ENCODE results near the gene C17orf113.
A peak's percentile ranks its signal among the peaks of the same experiment; 100 is the strongest.

C17orf113 gene

DNA sequence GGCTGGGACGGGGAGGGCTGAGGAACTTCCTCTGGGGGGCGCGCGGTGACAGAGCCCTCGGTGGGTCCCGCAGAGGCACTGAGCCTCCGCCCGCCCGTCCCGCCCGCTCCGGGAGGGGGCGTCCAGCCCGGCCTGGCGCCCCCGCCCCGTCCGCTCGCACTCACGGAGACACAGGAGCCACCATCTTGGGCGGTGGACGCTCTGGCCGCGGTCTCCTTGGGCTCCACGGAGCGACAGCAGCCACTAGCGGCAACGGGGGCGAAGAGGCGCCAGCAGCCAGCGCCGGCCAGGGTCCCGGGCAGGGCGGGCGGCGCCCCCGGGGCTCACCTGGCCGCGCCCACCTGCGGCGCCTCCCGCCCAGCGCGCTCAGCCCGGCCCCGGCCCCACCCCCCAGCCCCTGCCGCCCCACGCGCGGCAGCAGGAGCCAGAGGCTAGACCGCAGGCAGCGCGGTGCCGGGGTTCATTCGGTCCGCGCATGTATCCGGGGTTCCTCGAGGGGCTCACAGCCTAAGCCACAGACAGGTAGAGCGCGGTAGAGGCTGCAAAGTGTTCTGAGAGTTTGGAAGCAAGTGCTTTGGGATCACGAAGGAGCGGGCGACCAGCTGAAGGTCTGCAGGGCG lies at the start of gene C17orf113:
TSS of gene C17orf113 (minus strand) at position 209 of the 620 bp plus-strand sequence. CDS start 7,225 bp downstream, outside the sequence.
- peak; percentile 72 for DNase-seq

DNA sequence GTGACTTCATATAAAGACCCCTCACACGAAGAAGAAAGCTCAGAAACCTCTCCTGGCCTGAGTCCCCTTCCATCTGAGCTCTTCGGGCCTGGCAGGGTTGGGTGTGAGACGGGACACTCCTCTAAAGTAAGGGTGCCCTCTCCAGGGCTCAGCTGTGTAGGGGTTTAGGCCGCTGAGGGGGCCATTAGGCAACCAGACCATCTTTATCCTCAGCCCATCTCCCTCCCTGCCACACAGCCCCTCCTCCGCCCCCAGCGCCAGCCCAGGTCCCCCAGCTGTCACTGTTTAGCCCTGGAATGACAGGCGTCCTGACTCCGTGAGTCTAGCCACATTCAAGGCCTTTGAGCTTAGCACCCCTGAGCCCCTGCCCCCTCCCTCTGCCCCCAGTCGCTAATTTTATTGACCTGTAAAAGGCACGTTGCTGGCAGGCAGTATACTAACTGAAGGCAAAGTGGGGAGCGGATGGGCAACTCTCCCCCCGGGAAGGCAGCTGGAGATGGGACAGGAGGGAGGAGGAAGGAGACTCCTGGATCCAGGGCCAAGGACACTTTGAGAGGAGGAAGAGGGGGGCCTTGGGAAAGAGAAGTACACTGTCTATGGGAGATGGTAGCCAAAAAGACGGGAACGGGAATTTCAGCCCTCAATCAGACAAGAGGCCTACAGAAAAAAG lies 48.5 kb upstream of the C17orf113 start:
- DNase-seq: no peak

DNA sequence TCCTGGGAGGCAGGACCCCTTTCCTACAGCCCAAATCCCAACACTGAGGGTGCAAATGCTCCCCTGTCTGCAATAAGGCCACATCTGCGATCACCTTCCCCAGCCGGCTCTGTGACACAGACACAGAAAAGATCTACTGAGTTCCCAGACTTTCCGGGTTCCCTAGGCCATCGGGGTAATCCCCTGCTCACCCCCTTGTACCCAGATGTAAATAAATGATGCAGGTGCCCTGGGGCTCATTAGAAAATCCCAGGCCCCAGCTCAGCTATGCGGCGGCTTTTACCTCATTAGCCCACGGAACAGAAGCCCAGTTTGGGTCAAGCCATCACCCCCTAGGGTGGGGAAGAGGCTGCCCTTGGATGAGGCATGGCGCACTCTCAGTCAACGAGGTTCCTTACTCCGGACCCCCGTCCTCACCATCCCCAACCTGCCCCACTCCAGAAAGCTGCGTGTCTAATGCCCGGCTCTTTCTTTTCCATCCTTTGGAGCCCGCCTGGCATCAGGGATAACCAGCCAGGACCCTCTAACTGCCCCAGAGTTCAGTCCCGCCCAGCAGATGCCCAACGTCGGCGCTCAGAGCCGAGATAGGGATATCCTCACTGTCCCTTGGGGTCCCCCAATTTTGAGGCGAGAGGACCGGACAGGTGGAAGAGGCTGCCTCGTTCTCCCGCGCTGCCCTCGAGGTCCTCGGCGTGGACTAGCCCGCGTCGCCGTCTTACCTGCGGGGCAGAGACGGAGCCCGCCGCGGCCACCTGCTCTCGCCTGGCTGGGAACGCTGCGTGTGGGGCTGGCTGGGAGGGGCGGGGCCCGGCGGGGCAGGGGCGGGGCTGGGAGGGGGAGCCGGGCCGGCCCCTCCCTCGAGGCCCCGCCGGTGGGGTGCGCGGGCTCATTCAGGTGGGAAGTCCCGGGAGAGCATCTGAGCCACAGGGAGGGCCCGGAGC lies 47.6 kb upstream of the C17orf113 start, which contains the start of gene ZNF385C:
TSS of gene ZNF385C (minus strand) at position 783 of the 941 bp plus-strand sequence. CDS start 35,417 bp downstream, outside the sequence.
- DNase-seq: peak; percentile 78

DNA sequence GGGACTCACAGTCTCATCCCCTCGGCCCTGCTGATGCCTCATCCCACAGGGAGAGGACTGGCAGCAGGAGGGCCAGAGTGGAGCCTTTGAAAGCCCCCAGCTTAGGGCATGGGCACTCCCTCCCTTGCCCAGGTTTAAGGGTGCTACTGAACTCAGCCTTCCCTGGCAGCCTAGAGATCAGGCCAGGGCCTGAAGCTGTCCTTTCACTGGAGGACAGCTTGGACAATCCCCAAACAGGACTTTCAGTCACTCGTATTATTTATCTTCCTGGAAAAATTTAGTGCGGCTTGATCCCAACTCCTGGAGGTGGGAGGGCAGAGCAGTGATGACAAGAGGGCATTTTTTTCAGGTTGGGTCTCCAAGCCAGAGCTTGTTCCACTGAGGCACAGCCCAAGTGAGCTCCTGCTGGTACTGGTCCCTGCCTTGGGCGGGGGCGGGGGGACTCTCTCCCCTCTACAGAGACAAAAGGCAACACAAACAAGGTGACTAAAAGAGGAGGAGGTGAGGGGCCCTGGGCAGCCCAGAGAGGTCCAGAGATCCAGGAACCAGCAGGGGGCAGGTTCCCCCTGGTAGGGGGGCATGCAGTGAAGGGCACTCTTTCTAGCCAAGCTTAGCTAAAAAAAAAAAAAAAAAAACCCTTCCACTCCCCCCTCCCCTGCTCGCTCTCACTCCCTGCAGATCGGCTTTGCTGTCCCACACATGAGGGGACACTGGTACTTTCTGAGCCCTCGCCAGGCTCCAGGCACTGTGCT lies 46.1 kb upstream of the C17orf113 start:
- DNase-seq: no peak

DNA sequence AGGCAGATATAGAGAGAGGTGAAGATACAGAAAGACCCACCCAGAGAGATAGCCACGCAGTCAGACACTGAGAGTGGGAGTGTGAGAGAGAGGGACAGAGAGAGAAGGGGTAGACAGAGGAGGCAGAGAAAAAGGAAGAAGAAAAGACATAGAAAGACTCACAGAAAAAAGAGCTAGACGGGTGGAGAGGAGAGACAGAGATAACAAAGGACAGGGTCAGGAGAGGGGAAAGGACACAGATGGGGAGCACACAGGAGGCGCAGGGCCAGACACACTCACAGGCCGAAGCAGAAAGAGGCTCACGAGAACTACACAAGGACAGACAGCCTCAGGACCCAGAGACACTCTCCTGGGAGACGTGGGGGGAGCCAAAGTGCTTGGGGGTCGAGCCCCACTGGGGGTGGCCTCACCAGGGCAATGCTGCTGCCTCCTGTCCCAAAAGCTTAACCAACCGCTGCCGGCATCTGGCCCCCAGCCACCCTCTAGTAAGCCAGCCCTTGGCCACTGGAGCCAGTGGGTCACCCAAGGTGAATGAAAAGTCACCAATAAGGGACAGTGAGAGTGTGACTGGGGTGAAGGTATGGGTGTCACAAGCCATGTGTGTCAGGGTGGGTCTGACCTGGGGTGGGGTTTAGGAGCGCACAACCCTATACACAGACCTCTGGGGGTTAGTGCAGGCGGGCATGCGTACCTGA lies 44.1 kb upstream of the C17orf113 start:
- DNase-seq: no peak

DNA sequence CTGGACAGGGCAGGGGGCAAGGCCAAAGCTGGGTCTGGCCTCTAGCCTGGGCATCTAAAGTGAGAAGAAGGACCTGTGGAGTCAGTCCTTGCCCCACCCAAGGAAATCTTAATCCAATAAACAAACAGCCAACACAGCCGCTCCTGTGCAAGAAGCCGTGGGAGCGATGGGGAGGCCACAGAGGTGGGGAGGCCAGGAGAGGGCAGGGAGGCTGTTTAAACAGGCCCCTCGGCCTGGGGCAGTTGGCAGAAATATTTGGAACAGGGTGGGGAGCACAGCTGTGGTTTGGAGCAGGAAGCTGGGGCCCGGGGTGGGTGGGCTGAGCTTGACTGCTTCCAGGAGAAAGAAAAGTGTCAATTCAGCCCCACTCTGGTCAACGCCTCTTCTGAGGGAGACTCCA lies 42.5 kb upstream of the C17orf113 start:
- DNase-seq: no peak

DNA sequence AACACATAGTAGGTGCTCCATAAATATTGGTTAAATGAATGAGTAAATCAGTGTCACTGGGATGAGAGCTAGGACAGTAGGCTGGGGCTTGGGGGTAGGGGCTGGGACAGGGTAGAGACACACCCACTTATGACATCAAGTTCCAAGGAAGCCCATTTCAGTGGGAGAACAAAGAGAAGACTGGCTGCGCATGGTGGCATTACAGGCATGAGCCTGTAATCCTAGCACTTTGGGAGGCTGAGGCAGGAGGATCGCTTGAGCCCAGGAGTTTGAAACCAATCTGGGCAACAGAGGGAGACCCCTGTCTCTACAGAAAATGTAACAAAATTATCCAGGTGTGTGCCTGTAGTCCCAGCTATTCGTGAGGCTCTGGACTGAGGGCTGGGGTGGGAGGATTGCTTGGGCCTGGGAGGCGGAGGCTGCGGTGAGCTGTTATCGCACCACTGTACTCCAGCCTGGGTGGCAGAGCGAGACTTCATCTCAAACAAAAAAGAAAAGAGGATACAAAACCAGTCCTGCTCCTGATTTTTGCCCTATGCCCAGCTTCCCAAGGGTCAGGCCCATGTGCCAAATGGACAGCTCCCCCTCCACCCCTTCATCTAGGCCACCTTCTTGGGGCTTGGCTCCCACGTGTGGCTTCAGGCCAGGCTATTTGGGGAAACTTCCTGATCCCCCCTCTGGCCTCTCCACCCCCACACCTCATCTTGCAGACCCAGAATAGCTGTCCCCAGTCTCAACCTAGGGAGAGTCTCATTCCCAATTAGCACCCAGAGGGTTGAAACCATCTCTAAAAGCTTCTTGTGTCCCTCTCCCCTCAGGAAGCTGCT lies 40.8 kb upstream of the C17orf113 start:
- DNase-seq: no peak

DNA sequence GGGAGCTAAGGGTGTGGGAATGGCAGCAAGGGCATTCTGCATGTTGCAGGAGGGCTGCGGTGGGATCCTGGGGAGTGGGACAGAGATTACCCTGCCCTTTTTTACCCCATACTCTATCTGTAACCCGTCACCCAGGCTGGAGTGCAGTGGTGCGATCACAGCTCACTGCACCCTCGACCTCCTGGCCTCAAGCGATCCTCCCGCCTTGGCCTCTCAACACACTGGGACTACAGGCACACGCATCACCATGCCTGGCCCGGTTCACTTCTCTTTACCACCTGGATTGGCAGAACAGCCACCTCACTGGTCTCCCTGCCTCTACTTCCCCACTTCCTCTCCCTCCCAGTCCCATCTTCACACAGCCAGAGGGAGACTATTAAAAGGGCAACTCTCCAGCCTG lies 38.3 kb upstream of the C17orf113 start:
- no peak for DNase-seq

DNA sequence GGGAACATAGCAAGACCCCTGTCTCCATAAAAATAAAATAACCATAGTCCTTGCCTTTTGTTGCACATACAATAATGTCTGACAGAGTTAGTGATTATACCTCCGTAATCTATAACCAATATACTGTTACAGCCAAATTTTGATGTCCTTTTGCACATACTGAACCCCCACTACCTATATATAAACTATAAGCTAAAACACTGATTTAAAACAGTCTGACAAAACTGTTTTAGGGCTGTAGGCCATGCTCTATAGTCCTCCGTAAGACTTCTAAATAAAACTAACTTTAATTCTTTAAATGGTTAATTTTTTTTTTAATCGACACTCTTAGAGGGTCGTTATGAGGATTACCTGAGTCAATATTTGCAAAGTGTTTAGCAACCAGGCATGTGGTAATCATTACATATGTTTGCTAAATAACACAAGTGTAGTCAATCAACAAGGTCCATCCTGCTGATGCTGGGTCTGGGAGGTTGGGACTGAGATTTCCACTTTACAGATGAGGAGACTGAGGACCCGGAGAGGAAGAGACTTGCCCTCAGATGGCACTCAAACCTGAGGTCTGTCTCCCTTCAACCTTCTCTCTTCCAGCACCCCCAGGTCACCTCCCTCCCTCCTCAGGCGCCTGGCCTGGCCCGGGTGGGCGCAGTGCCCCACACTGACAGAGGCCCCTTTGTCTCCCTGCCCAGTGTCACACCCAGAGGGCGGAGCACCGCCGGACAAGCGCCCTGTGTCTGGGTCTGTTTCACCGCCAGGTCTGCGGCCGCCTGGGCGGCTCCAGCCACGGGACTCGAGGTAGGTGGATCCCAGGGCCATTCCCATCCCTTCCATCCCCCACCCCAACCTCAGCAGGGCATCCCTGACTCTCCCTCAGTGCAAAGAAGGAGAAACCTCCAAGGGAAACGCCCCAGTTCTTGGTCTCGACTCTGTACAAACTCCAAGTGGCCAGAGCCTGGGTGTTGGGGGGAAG lies 37.6 kb upstream of the C17orf113 start:
- no peak for DNase-seq

DNA sequence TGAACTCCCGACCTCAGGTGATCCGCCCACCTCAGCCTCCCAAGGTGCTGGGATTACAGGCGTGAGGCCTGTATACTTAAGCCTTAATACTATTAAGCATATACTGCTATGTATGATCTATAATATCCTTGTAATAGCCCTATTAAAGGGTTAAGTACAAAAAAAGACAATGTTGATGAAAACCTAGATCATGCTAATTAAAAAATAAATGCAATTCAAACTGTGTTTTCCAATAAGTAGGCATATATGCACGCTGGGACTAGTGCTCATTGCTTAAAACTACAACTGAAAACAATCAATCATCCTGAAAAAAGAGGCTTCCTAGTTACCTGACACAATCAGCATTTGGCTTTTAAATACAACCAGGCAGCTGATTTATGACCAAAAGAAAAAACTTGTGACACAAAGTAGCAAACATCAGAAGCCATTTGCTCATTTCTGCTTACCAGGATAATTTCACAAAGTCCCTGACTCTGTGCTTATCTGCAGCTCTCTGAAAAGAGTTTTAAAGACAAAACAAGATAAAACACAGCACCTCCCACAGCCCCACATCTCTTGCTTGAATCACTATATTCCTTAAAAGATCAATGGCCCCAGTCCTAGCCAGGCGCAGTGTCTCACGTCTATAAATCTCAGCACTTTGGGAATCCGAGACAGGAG lies 36.8 kb upstream of the C17orf113 start:
- DNase-seq: no peak

DNA sequence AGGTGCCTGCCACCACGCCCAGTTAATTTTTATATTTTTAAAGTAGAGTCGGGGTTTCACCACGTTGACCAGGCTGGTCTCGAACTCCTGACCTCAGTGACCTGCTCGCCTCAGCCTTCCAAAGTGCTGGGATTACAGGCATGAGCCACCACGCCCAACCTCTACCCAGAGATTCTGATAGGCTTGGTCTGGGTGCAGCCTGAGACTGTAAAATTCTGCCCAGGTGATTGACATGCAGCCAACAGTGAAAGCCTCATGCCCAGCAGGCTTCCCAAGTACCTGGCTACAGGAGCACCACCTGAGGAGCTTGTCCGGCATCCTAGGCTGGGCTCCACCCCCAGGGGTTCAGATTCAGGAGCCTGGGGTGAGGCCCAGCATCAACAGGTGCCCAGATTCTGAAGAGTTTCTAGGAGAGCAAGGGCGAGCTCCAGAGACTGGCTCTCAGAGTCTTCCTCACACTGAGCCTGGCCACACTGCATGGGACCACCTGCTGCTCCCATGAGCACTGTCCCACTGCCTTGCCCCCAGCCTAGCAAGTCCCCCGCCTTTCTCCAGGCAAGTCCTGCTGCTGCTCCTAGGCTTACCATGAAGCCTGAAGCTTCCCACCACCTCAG lies 31.2 kb upstream of the C17orf113 start:
- no peak for DNase-seq

DNA sequence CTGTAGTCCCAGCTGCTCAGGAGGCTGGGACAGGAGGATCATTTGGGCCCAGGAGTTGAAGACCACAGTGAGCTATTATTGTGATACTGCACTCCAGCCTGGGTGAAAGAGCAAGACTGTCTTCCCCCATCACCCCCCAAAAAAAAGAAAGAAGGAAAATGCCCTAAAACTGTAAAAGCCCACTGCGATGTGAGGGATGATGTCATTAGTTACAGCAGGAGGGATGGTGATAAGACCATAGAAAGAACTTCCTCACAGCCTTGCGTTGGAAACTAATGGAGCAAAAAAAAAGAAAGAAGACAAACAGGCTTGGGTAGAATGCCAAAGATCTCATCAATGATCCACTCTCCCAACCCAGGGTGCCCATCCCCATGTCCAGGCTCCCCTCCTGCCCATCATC lies 29.1 kb upstream of the C17orf113 start:
- DNase-seq: no peak

DNA sequence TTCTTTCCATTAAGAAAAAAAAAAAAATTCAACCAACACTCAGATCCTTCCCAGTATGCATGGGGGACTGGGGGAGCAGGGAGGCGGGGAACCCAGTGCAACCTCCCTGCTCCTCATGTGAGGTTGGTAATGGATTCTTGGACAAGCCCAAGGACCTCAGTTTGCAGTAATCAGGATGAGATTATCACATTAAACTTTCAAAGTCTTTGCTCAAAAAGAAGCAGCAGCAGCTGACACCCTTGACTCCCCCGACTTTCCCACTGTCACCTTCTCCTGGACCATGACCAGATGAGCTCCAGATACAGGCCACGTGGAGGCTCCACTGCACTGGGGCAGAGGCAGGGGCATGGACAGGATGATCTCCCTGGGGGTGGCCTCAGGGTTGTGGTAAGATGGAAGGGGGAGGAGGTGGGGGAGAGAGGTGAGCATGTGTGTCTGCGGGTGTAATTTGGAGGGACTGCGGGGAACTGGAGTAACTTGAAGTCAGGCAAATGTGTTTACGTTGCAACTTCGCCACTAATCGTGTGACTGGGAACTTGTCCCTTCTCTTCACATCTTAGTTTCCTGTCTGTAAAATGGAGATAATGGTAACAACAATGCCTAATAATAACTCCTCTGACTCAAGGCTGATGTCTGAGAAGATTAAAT lies 28.1 kb upstream of the C17orf113 start:
- no peak for DNase-seq

DNA sequence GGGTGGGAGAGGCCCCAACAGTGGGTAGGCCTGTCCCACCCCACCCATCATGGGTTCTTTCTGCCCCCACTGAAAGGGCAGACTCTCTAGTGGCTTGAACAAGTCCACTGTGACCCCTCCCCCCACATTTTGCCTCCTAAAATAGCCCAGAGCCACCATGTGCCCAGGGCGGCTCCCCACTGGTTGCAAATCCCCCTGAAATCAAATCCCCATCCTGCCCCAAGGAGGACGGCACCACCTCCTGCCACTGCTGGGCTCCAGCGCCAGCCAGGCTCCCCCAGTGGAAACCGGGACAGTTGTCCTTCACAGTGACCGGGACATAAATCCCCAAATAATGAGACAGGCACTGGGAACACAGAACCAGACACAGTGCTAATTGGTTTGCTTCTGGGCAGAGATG lies 27.4 kb upstream of the C17orf113 start:
- no peak for DNase-seq

DNA sequence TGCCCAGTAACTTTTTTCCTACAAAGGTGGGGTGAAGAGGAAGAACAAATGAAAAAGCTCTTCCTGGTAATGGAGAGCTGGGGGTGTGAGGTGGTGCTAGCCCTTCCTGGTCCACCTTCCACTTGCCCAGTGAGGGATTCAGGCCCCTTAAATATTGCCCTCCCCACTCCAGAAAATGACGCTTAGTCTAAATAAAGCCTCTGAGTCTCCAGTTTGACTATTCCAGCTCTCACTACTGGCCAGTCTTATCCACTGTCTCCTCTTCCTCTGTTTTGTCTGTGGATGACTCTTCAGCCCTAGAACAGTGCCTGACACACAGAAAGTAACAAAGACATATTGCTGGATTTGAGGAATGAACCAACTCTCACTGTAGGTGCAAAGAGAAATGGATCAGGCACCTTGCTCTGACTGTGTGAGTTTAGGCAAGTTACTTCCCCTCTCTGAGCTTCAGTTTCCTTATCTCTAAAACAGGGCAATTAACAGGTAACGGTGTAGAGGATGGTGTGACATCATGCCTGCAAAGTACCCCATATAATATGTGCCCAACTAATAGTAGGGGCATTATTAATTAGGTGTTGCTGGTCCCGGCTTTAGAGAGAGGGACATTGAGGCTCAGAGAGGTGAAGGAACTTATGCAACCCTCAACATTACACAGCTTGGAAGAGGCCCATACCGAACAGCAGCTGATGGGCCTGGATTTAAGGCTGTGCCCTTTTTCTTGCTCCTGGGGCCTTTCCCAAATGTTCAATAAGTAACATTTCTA lies 26.6 kb upstream of the C17orf113 start:
- no peak for DNase-seq

DNA sequence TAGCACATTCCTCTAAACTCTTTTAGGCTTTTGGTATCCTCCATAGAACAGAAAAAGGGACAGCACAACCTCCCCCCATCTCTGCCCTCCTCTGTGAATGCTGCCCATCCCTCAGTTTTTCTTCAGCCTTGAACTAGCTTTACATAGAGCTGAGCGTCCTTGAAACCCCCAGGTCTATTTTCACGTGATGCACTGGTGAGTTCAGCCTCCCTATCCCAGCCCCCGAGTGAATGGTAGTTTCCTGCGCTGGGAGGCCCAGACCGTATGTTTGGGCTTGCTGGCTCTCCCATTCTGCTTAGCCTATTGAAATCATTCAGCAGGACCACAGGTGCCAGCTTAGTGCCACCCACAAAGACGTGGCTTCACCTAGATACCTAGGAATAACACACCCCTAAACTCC lies 25.4 kb upstream of the C17orf113 start:
- no peak for DNase-seq

DNA sequence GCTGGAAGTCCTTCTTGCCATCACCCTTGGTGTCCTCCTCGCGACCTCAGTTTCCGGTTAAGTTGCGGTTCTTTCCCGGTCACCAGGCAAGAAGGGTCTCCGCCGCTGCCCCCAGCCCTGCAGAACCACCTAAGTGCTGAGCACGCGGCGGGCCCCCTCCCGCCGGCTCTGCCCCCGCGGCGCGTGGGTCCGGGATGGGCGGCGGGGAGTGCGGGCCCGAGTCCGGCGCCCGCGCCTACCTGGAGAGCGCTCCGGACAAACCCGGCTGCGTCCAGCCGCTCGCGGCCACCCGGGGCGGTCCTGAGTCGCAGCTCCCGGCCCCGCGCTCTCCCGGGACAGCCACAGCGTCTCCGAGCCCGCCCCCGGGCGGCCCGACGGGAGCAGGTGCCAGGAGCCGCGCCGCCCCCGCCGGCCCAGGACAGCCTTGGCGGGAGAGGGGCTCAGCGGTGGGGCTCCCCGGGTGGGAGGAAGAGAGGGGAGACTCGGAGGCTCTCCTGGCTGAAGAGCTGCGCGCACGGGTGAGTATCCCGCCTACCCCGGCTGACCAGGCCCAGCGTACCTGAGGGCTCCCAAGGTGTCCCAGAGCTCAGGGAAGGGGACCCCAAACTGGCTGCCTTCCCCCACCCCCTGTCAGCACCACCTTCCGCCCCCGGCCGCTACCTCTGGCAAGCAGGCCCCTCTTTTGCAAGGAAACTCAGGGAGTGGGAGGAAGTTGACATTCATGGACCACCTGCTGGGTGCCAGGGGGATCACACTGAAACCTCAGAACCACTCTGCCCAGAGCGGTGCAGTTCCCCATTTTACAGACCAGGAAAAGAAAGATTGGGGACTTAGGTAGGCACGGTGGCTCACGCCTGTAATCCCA lies 22.2 kb upstream of the C17orf113 start:
- no peak for DNase-seq
